BLaER1 (cell line): ENCODE results near the gene CFAP99.

ENCODE experiments used
- H3K27ac ChIP-seq: shearing (Covaris generic); formaldehyde crosslinking; 2 replicates; pipeline ENCODE4 v1.8.1; 2022
- H3K27me3 ChIP-seq: shearing (Covaris generic); formaldehyde crosslinking; 2 replicates; pipeline ENCODE4 v1.8.1; 2022
- H3K36me3 ChIP-seq: shearing (Covaris generic); formaldehyde crosslinking; 2 replicates; pipeline ENCODE4 v1.8.1; 2022
- H3K4me1 ChIP-seq: shearing (Covaris generic); formaldehyde crosslinking; 2 replicates; pipeline ENCODE4 v1.8.1; 2022
- H3K4me2 ChIP-seq: shearing (Covaris generic); formaldehyde crosslinking; 2 replicates; pipeline ENCODE4 v1.8.1; 2022
- H3K4me3 ChIP-seq: shearing (Covaris generic); formaldehyde crosslinking; 2 replicates; pipeline ENCODE4 v1.8.1; 2022
- H3K9ac ChIP-seq: shearing (Covaris generic); formaldehyde crosslinking; 2 replicates; pipeline ENCODE4 v1.8.1; 2022
- H3K9me3 ChIP-seq: shearing (Covaris generic); formaldehyde crosslinking; 2 replicates; pipeline ENCODE4 v1.8.1; 2022
- H4K20me1 ChIP-seq: shearing (Covaris generic); formaldehyde crosslinking; 2 replicates; pipeline ENCODE4 v1.8.1; 2022
- Cebpa-rat ChIP-seq: shearing (Covaris generic); IDR thresholded peaks from 2 replicates; pipeline ENCODE4 v1.8.1; 2022

The CFAP99 gene

GRCh38 chr4:2400841-2401609 is 17.7 kb upstream of the CFAP99 start:
- TF ChIP-seq Cebpa-rat, result no peak
- H3K4me3 ChIP-seq, result no peak overlapping the region
- H4K20me1 ChIP-seq, result peaks cover 19% of the 10 kb centered on the region; the same call in 1 of the 2 replicates

GRCh38 chr4:2401610-2401983 is 17.2 kb upstream of the CFAP99 start:
- Histone ChIP-seq H3K9ac (no peak overlapping the region), H3K27me3 (peaks cover 44% of the 10 kb centered on the region), H3K4me1 (no peaks in the 10 kb centered on the region), H3K4me3 (no peak overlapping the region), H3K4me2 (no peak overlapping the region), H4K20me1 (peaks cover 19% of the 10 kb centered on the region; the same call in 1 of the 2 replicates), H3K9me3 (peaks cover 15% of the 10 kb centered on the region; the same call in 1 of the 2 replicates), H3K27ac (no peak overlapping the region), H3K36me3 (no peaks in the 10 kb centered on the region)
- no peak for TF ChIP-seq Cebpa-rat

More at GRCh38 chr4:2400841-2401609, 17.7 kb upstream of the CFAP99 start:
- Histone ChIP-seq H3K27me3 (peaks cover 44% of the 10 kb centered on the region), H3K36me3 (no peaks in the 10 kb centered on the region), H3K4me1 (no peaks in the 10 kb centered on the region), H3K4me2 (no peak overlapping the region), H3K9ac (no peak overlapping the region), H3K9me3 (peaks cover 15% of the 10 kb centered on the region; the same call in 1 of the 2 replicates), H3K27ac (no peak overlapping the region)

GRCh38 chr4:2402048-2402842 is 16.5 kb upstream of the CFAP99 start:
- Histone ChIP-seq H3K4me1 (no peaks in the 10 kb centered on the region), H4K20me1 (peaks cover 19% of the 10 kb centered on the region; the same call in 1 of the 2 replicates), H3K27ac (no peak overlapping the region), H3K4me3 (no peak overlapping the region), H3K9ac (no peak overlapping the region), H3K36me3 (no peaks in the 10 kb centered on the region), H3K4me2 (no peak overlapping the region), H3K27me3 (peaks cover 51% of the 10 kb centered on the region), H3K9me3 (peaks cover 15% of the 10 kb centered on the region; the same call in 1 of the 2 replicates)
- TF ChIP-seq Cebpa-rat, result no peak

GRCh38 chr4:2402941-2403340 is 15.8 kb upstream of the CFAP99 start:
- Histone ChIP-seq H3K27ac (no peak overlapping the region), H3K27me3 (peaks cover 57% of the 10 kb centered on the region), H3K4me3 (no peak overlapping the region), H3K9me3 (peaks cover 15% of the 10 kb centered on the region; the same call in 1 of the 2 replicates), H3K4me2 (no peak overlapping the region), H3K9ac (no peak overlapping the region), H4K20me1 (peaks cover 19% of the 10 kb centered on the region; the same call in 1 of the 2 replicates), H3K36me3 (no peaks in the 10 kb centered on the region), H3K4me1 (no peaks in the 10 kb centered on the region)
- TF ChIP-seq Cebpa-rat, result no peak

- no peak overlapping the region for H3K4me2 ChIP-seq
- no peak for TF ChIP-seq Cebpa-rat
- H3K4me1 ChIP-seq, result no peaks in the 10 kb centered on the region
- H3K36me3 ChIP-seq, result no peaks in the 10 kb centered on the region
- H4K20me1 ChIP-seq, result peaks cover 17% of the 10 kb centered on the region
- H3K27me3 ChIP-seq, result peaks cover 45% of the 10 kb centered on the region
- no peak overlapping the region for H3K27ac ChIP-seq
- H3K4me3 ChIP-seq, result no peak overlapping the region
- H3K9me3 ChIP-seq, result no peaks in the 10 kb centered on the region
- no peak overlapping the region for H3K9ac ChIP-seq
Measured at GRCh38 chr4:2406406-2406805, 12.3 kb upstream of the CFAP99 start.

GRCh38 chr4:2406920-2407319 is 11.8 kb upstream of the CFAP99 start:
- no peaks in the 10 kb centered on the region for H3K9me3 ChIP-seq
- peaks cover 18% of the 10 kb centered on the region for H4K20me1 ChIP-seq
- H3K27me3 ChIP-seq, result peaks cover 45% of the 10 kb centered on the region
- H3K4me2 ChIP-seq, result no peak overlapping the region
- H3K36me3 ChIP-seq, result no peaks in the 10 kb centered on the region
- H3K9ac ChIP-seq, result no peak overlapping the region
- no peak for TF ChIP-seq Cebpa-rat
- no peak overlapping the region for H3K27ac ChIP-seq
- peaks cover 2% of the 10 kb centered on the region; the same call in 1 of the 2 replicates for H3K4me1 ChIP-seq
- H3K4me3 ChIP-seq, result no peak overlapping the region

GRCh38 chr4:2407991-2408342 is 10.8 kb upstream of the CFAP99 start:
- peaks cover 21% of the 10 kb centered on the region for H4K20me1 ChIP-seq
- no peak overlapping the region for H3K27ac ChIP-seq
- H3K4me1 ChIP-seq, result peaks cover 12% of the 10 kb centered on the region
- peaks cover 40% of the 10 kb centered on the region for H3K27me3 ChIP-seq
- no peak overlapping the region for H3K9ac ChIP-seq
- H3K9me3 ChIP-seq, result no peaks in the 10 kb centered on the region
- H3K4me3 ChIP-seq, result no peak overlapping the region
- no peak overlapping the region for H3K4me2 ChIP-seq
- TF ChIP-seq Cebpa-rat, result no peak
- no peaks in the 10 kb centered on the region for H3K36me3 ChIP-seq

- Histone ChIP-seq H3K4me1 (peaks cover 18% of the 10 kb centered on the region), H3K27me3 (peaks cover 35% of the 10 kb centered on the region), H3K9ac (no peak overlapping the region), H3K27ac (no peak overlapping the region), H3K36me3 (no peaks in the 10 kb centered on the region), H3K4me3 (no peak overlapping the region), H4K20me1 (peaks cover 21% of the 10 kb centered on the region), H3K4me2 (no peak overlapping the region), H3K9me3 (no peaks in the 10 kb centered on the region)
- TF ChIP-seq Cebpa-rat, result no peak
Measured at GRCh38 chr4:2408401-2408958, 10.3 kb upstream of the CFAP99 start.

- Histone ChIP-seq H3K27ac (no peak overlapping the region), H3K9me3 (no peaks in the 10 kb centered on the region)
Measured at GRCh38 chr4:2408976-2409375, 9.8 kb upstream of the CFAP99 start.

GRCh38 chr4:2409381-2409783 is 9.4 kb upstream of the CFAP99 start:
- Histone ChIP-seq H3K27me3 (peaks cover 35% of the 10 kb centered on the region), H3K4me1 (peaks cover 27% of the 10 kb centered on the region), H3K9me3 (no peaks in the 10 kb centered on the region), H3K4me2 (no peak overlapping the region), H3K9ac (no peak overlapping the region), H3K36me3 (no peaks in the 10 kb centered on the region), H4K20me1 (peaks cover 30% of the 10 kb centered on the region), H3K27ac (no peak overlapping the region), H3K4me3 (no peak overlapping the region)
- no peak for TF ChIP-seq Cebpa-rat

More at GRCh38 chr4:2408976-2409375, 9.8 kb upstream of the CFAP99 start:
- peaks cover 31% of the 10 kb centered on the region for H3K27me3 ChIP-seq
- H3K4me2 ChIP-seq, result no peak overlapping the region
- H3K4me3 ChIP-seq, result no peak overlapping the region
- no peaks in the 10 kb centered on the region for H3K36me3 ChIP-seq
- H4K20me1 ChIP-seq, result peaks cover 26% of the 10 kb centered on the region
- no peak overlapping the region for H3K9ac ChIP-seq
- TF ChIP-seq Cebpa-rat, result no peak
- peaks cover 22% of the 10 kb centered on the region for H3K4me1 ChIP-seq
